ENCODE data around the gene FADS2. TPM values are rescaled to one million over a fixed set of nuclear protein-coding genes. Genes with fewer than 3 reads are reported as not detected.

The FADS2 gene
- total and polyA plus RNA-seq, 9 of the 15 experiments (the other 6 are each of a cell fraction or from before 2014, with no cell fraction given): 2.9 to 42.8 (median 16.2) TPM

DNA sequence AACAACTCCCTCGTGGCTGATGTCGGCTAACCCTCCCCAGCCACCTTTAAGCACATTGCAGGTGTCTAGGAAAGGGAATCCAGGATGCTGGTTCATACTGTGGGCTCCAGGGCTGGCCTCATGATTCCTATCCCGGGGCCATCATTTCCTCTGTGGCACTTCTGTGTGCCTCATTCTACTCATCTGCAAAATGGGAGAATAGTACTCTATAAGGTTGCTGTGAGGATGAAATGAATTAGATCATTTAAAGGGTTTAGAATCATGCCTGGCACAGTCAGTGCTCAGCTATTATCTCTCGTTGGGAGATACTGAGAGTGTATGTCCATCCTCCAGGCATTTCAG, 67.6 kb downstream of the FADS2 start:
- Histone ChIP-seq H3K79me2 (ENCODE audit: control insufficient read depth, insufficient read depth, low read length) (peaks cover 5% of the 10 kb centered on the region), H3K36me3 (ENCODE audit: control insufficient read depth, insufficient read depth, low read length) (peaks cover 48% of the 10 kb centered on the region; the same call in 2 of the 3 replicates), H3K9me3 (replicated peaks; ENCODE audit: control insufficient read depth, insufficient read depth, low read depth, low read length) (no peaks in the 10 kb centered on the region), H4K20me1 (replicated peaks; ENCODE audit: control insufficient read depth, insufficient read depth, low read length) (no peaks in the 10 kb centered on the region), H3K27ac (ENCODE audit: extremely low read depth, low read depth, low read length) (no peak overlapping the region), H3K27me3 (ENCODE audit: control insufficient read depth in 2 of 2, insufficient read depth in 2 of 2, low read length in 2 of 2) (no peaks in the 10 kb centered on the region), H3K9me1 (ENCODE audit: control insufficient read depth, insufficient read depth, low read length) (no peaks in the 10 kb centered on the region), H3K4me1 (replicated peaks in 1 of 2; ENCODE audit: control insufficient read depth in 2 of 2, insufficient read depth in 2 of 2, low read length in 2 of 2) (peaks cover 6 to 57% of the 10 kb centered on the region in 2 experiments; a peak in 4 of 5 replicates), H3K9ac (ENCODE audit: insufficient read depth in 1 of 2, low read depth in 2 of 2, low read length in 2 of 2) (no peak overlapping the region), H2AFZ (ENCODE audit: low read depth, low read length) (no peak overlapping the region), H3K4me2 (ENCODE audit: insufficient read depth, low read length) (no peak overlapping the region), H3K4me3 (no peak overlapping the region)
- ATAC-seq: no peak
- intact Hi-C loops (cut with micrococcal nuclease) (loop anchor here (2.0 kb wide), 1 partner anchor 25 kb away; no protein-coding TSS in a partner anchor), in situ Hi-C loops (cut with MboI) (loop anchor here (5.0 kb wide), 3 partner anchors 52 to 212 kb away; no protein-coding TSS in a partner anchor)
- WGBS (ENCODE audit: insufficient coverage, low coverage, missing lambda C conversion rate): 73% methylated on average over 4 of the region's 4 CpGs
- ChIA-PET POLR2A (interaction anchor here (0.8 to 10.7 kb wide), 7 partner anchors 11 to 213 kb away, joined by 3 to 109 read pairs (median 5); partner anchors contain the start of genes BEST1, FEN1, FTH1 and TMEM258), CTCF (ENCODE audit: low intra/inter-chr PET ratio) (no interaction called here)
- BruUV-seq (replicated peaks): no TSS peak
- FAIRE-seq: no peak
- DNase-seq (ENCODE audit: extremely low read depth in 1 of 4, low spot score in 3 of 4): no peak
- TF ChIP-seq RCOR1 (IDR thresholded peaks at IDR 0.05; ENCODE audit: borderline replicate concordance in 1 of 2, low read depth in 2 of 2, low read length in 2 of 2) (peak in 1 of 2 experiments; percentile 46; a peak in 1 of 4 replicates), RBM17 (IDR thresholded peaks at IDR 0.05; ENCODE audit: borderline replicate concordance, low read depth, low read length) (no peak), ZNF239 (CRISPR knock-in tag; IDR thresholded peaks at IDR 0.05) (peak; percentile 59), ZC3H4 (CRISPR knock-in tag; IDR thresholded peaks at IDR 0.05; ENCODE audit: borderline replicate concordance) (no peak), BCOR (IDR thresholded peaks at IDR 0.05) (peak; percentile 58; the same call in 1 of the 2 replicates), HDAC2 (IDR thresholded peaks at IDR 0.05) (peak; percentile 34; the same call in 1 of the 2 replicates), ADNP (tag; IDR thresholded peaks at IDR 0.05) (peak; percentile 65), RBM15 (IDR thresholded peaks at IDR 0.05; ENCODE audit: insufficient read depth, low read length) (no peak), KDM1A (IDR thresholded peaks at IDR 0.05) (peak; percentile 33 to 63; a peak in 2 of 4 replicates)
